GM18502 (cell line): Measurements from ENCODE around the gene NEDD4.
A peak's percentile ranks its signal among the peaks of the same experiment; 100 is the strongest.
"Not testable (repeated sequence)": the region's sequence is repeated elsewhere in the genome, so short reads cannot be mapped to it uniquely, and the experiment has no call there.

ENCODE experiments used
- ATAC-seq: cut with Tn5 transposase; IDR thresholded peaks from one replicate; pipeline ENCODE4 v1.9.1; 2021; ENCODE audit warnings: mild to moderate bottlenecking; ENCODE audit not compliant: unreplicated experiment, poor library complexity

NEDD4 gene

DNA sequence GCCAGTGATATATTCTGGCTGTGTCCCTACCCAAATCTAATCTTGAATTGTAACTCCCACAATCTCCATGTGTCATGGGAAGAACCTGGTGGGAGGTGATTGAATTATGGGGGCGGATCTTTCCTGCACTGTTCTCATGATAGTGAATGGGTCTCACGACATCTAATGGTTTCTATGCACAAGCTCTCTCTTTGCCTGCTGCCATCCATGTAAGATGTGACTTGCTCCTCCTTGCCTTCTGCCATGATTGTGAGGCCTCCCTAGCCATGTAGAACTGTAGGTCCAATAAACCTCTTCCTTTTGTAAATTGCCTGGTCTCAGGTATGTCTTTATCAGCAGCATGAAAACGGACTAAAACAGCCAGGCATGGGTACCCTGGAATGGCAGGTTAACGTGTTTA lies 150.5 kb downstream of the NEDD4 start:
- ATAC-seq = not testable (repeated sequence)

DNA sequence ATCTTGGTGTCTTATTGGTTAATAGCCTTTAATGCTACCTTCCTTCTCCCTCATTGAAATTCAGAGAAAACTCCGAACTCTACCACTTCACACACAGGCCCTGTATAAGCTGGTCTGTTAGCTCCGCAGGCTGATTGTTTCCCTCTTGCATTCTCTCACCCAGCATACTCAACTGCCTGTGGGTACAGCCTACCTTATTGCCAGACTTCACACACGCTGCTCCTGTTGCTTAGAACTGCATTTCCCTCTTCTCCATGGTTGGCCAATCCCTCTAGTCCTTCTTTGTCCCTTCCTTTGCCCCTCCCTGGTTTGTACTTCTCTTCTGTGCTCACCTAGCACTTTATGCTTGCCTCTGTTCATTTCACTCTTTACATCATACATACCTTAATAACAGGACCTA lies 157.5 kb downstream of the NEDD4 start:
- no peak for ATAC-seq

DNA sequence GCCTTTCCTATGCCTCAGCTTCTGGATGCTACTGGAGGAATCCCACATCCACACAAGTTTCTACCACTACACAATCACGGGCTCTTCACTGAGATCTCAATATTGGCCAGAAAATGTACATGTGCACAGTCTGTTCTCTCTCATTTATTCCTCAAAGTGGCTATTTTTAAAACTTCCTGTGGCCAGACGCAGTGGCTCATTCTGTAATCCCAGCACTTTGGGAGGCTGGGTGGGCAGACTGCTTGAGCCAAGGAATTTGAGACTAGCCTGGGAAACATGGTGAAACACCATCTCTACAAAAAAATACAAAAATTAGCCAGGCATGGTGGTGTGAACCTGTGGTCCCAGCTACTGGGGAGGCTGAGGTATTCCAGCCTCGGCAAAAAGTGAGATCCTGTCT lies 159.1 kb downstream of the NEDD4 start:
- no peak for ATAC-seq

DNA sequence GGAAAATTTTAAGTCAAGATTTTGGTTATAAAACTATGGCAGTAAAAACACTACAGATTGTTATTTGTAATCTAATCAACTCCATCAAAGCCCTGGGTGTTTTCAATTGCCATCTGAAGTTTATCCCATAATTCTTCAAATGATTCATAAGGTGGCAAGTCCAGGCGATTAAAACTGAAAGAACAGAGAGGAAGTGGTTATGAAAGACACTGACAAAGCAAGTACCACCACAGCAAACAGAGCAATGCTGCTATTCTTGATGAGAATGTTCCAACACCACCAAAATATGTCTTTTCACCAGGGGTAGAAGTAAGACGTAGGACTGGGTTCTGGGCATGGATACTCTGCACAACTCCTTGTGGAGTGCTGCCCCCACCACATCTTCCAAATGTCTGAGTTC lies 163.6 kb downstream of the NEDD4 start:
- ATAC-seq = peak; percentile 83

DNA sequence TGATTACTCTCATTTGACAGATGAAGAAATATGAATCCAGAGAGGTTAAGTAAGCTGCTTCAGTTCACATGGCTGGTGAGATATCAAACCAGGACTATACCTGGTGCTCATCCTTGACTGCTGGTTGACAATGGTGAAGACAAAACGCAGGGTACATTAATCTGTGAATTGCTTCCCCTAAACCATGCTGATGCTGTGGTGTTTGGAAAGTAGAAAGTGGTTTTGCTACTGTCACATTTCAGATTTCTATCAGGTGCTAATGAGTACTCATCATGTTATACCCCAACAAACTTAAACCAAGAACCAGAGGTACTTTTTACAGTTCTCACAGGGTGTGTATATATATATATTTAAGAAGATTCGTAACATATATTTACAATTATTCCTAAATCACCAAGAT lies 165.5 kb downstream of the NEDD4 start:
- ATAC-seq = no peak

DNA sequence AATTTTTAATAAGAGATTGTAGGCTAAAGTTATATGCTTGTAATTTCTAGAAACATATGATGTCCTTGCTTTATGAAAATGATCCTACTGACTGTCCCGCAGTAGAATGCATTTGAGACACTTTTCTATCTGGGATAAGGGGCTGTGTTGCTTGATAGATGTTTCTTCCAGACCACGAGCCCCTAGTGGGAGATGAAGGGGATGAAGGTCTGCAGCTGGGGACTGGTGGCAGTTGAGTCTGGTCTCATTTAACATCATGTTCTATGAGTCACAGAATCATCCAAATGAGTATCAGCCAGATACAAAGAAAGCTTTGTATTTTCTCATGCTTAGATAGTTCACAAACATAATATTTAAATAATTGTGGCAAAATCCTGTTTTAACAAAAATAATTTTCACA lies 166.2 kb downstream of the NEDD4 start:
- no peak for ATAC-seq

DNA sequence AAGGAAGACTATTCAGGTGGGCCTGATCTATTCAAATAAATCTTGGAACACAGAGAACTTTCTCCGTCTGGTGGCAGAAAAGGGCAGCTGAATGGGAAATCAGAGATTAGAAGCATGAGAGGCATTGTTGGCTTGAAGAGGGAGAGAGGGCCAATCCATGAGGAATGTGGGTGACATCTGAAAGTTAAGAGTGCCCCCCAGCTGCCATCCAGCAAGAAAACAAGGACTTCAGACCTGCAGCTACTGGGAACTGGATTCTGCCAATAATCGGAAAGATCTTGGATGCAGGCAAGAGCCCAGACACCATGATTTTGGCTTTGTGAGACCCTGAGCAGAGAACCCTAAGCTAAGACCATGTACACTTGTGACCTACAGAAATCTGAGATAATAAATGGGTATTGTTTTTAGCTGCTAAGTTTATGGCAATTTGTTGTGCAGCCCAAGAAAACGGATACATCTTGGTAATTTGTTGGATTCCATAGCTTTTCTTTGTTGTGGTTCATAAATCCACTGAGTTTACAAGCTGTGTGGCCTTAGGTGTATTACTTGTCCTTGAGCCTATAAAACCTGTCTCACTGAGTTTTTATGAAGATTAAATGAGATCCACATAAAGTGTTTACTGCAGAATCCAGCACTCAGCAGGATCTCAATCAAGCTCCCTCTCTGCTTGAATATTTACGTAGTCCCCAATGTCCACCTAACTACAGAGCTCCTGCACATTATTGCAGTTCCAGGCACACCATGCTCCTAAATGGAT lies 168.4 kb downstream of the NEDD4 start:
- no peak for ATAC-seq

DNA sequence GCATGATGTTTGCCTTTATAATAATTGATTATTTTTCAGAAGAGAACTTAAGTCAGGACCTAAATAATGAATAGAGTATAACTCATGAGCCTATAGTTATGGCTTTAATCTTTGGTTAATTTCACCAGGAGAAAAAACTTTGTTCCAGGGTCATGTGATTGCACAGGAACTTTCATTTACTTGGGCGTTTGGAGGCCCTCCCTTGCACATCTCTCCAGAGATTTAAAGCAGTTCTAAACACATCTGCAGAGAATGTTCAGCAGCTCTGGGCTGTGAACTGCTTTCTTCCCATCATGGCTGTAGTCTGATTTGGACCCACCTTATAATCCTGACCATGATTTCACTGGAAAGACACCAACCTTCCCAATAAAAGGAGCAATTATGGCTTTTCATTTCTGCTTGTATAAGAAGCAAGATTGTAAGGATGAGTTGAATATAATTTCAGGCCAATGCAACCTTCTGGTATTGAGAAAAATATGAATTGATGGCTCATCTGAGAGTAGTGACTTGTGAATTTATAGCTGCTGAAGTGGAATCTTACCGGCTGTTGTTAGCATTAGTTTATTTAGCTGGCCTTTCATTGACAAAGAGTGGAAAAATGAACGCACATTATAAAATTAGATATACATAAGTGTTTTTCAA lies 169.6 kb downstream of the NEDD4 start:
- ATAC-seq = no peak

DNA sequence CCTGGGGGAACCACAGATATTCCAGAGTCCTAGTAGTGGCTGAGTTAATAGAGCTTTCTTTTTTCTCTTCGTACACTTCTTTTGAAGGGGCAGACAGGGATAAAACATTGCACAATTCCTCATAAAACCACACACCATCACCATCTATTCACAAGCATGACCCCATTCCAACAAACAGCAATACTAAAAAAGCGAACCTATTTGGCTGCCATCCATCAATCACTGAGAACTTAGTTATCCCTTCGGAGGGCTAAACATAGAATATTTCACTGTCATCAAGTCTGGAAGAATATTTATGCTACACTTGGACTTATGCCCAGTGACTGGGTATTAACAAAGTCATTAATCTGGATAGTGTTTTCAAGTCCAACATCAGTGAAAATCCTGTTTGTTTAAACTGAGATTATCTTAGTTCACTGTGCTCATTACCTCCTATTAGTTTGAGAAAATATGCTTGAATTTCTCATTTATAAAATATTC lies 170.2 kb downstream of the NEDD4 start:
- ATAC-seq = no peak

DNA sequence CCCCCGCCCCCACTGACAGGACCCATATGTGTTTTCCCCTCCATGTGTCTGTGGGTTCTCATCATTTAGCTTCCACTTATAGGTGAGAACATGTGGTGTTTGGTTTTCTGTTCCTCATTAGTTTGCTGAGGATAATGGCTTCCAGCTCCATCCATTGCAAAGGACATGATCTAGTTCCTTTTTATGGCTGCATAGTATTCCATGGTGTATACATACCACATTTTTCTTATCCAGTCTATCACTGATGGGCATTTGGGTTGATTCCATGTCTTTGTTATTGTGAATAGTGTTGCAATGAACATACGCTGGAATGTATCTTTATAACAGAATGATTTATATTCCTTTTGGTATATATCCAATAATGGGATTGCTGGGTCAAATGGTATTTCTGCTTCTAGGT lies 171.7 kb downstream of the NEDD4 start:
- ATAC-seq = not testable (repeated sequence)

DNA sequence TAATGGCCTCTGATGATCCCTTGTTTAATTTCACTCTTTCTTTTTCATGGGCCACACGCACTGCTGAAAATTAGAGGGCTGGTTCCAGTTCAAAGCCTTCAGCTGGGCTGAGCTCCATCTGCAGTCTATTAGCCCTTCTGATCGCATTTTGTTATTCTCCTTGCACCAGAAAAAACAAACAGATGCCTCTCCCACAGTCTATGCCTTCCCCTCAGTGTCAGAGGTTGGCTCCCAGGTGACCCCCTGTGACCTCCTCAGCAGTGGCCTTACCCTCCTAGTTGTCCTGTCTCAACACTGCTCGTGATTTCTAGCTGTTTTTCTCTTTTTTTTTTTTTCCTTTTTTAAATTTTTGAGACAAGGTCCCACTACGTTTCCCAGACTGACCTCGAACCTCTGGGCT lies 173.4 kb downstream of the NEDD4 start:
- no peak for ATAC-seq

DNA sequence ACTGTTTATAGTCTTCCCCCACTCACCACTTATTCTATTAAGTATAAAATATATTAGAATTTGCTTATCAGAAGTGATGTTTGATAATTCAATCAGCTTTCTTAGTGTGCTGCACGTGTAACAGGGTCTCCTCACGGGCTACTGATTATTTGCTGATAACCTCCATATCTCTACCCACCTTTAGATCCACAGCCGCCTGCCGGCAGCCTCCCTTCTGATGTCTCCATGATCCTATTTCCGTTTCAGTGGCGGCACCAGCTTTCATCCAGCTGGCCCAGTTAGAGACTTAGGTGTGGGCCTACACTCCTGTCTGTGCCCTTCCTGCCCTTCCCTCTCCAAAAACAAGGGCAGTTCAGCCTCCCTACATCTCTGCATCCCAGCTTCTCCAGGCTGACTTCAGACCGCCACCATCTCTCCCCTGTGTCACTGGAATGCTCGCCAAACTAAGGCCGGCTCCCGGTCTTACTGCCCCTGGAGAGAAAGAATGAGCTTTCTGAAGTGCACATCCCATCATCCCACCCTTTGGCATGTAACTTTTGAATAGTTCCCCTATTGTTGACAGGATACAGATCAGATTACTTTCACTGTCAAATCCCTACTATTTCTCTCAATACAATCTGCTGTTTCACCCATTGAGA lies 173.9 kb downstream of the NEDD4 start:
- no peak for ATAC-seq

DNA sequence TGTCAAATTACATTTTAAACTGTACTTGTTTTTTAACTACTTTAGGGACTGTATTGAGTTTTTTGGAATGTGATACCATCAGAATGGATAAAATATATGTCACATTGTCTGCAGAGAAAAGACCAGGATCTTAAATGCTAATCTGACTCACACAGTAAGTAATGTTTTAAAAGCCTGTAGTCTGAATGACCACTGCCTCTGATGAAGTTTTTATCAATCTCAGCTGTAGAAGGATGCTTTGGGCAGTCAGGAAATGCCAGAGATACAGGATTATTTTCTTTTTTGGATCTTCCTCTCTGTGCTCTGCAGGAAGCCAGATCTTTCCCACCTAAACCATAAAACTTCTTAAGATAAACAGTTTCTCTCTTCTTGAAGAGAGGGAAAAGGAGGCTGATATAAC lies 177.4 kb downstream of the NEDD4 start:
- no peak for ATAC-seq

DNA sequence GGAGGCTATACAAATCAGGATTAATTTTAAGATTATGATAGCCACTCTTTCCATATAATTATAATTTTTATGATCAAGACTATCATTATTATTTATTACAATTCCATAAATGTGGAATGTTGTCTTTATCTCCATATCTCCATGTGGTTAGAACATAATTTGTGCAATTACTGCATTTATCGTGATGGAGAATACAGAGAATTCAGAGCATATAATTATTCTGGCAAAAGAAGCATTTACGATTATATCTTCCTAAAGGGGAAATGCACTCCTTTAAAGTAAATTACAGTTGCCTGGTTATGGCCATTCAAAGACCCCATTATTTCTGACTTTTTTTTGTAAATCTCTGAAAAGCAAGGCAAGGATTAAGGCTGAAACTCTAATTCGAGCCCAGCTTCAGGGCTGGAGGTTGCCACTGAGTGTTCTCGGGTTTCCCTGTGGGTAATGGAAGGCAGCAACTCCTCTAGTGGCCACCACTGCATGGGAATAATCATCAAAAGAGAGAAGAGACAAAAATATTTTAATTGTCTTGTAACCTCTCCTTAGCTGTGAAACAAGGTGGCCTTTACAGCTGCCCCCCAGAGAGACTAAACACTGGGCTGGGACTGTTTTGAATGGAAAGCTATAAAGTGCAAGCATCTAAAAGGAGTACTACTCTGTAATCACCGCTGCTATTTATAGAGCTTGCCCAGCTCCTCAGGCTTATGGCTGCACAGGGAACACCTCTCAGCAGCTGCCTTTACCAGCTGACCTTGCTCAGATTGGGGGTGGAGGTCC lies 190.6 kb downstream of the NEDD4 start:
- ATAC-seq = no peak

DNA sequence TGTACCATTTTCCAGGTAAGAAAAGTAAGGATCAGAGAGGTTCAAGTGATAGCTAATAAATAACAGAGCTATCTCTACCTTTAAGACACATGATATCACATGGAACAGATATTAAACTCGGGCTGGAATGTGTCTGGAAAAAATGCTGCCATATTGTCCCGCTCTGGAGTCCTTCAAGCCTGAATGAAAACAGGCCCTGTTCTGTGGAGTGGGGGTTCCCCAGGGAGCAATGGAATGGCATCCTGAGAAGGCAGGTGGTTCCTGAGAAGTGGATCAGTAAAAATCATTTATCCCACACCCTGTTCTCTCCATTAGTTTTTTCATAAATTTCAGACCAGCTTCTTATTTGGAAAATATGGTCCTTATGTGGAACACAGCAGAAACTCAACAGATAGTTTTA lies 193.2 kb downstream of the NEDD4 start:
- ATAC-seq = no peak

DNA sequence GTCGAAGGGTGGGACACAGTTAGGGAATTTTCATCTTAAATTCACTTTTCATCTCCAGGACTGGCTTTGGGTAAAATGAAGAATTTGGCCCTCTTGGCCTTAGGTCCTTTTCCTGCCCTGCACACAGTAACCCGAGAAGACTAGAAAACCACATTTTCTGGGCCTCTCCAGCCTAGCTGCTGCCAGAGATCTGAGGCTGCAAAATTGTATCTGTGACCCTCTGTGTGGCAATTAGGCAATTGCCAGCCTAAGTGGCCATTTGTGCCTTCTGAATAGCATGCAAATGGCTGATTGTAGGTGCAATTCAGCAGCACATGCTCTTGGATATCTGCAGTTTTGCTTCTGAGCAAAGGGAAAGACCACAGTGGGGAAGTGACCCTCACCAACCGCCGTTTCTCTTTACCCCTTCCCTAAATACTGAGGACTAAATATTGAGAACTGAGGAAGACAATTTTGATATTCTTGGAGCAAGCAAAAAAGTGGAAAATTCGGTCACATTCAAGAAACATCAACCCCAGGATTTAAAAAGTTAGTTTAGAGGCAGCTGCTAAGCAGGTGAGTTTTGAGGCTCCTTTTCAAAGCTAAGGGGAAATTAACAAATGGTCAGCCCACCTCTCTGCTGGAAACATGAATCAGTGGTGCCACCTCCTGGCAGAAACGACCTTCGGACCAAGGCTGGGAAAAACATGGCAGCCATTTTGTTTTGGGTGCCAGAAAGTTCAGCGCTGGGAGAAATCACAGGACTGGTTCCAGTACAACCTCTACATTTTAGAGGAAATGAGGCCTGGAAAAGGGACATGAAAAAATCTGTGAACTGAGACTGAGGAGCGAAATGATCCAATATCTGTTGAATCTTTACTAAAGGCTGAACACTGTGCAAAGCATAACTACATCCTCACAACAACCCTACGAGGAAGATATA lies 193.9 kb downstream of the NEDD4 start:
- peak; percentile 57 for ATAC-seq

DNA sequence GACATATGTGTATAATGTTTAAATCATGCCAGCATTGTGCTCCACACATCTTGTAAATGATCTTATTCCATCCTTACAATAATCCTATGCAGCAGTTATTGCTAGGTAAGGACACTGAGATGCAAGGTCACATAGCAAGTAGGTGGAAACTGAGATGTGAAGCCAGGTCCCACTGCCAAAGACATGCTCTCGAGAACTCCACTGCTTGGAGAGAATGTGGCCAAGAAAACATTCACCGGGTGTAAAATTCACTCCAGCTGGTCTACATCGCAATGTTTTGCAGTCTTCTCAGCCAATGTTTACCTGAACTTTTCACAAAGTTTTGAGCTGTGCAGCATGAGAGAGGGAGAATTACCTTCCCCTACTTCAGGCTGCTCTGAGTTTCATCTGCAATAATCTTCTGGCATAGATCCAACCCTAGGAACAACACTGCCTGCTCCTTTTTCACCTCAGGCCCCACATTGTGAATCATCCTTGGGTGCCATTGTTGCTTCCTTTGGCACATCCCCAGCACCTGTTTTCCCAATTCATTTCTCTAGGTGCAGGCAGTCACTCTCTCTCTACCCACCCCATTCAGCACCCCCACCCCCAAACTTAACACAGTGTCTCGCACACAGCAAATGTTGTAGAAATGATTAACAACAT lies 197.0 kb downstream of the NEDD4 start:
- ATAC-seq = no peak

DNA sequence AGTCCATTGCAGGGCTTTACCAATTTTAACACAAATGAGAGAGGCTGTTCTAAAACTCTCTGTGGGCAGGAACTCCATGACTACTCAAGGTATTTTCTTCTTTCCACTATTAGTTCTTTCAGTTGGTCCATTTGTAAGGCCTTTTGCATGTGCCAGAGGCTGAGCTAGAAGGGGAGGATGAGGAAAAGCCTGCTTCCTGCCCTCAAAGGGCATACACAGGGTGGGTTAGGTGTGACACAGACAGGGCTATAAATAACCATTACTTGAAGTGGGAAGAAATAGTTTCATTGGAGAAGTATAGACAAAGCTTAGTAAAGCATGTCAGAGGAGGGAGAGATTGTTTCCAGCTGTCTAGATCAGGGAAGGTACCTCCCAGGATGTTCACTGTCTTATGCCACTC lies 198.4 kb downstream of the NEDD4 start:
- no peak for ATAC-seq
